HG02943 (cell line): ENCODE measurements around the gene EIF3I.

ENCODE experiments used
- ATAC-seq: cut with Tn5 transposase; IDR thresholded peaks from one replicate; pipeline ENCODE4 v1.9.1; 2021; ENCODE audit warnings: mild to moderate bottlenecking, low read depth, moderate library complexity; ENCODE audit not compliant: unreplicated experiment

EIF3I gene

GRCh38 chr1:32197837-32198236 lies 24.4 kb upstream of the EIF3I start:
- ATAC-seq, result no peak

- ATAC-seq, result no peak
These were observed 23.8 kb upstream of the EIF3I start for GRCh38 chr1:32198237-32199042.

GRCh38 chr1:32199043-32199716 lies 23.0 kb upstream of the EIF3I start:
- no peak for ATAC-seq

- ATAC-seq, result no peak
These were observed 22.5 kb upstream of the EIF3I start for GRCh38 chr1:32199717-32200072.

- ATAC-seq, result no peak
These were observed 21.8 kb upstream of the EIF3I start, which contains the start of gene CCDC28B for GRCh38 chr1:32200226-32201010. TSS of gene CCDC28B (plus strand) at chr1:32200595. CDS start at chr1:32201936, 1,341 bp downstream.

- no peak for ATAC-seq
These were observed 21.0 kb upstream of the EIF3I start for GRCh38 chr1:32201011-32201855.

- ATAC-seq, result no peak
These were observed 17.3 kb upstream of the EIF3I start for GRCh38 chr1:32204943-32205361.

- no peak for ATAC-seq
These were observed 16.5 kb upstream of the EIF3I start, which contains the start of gene IQCC for GRCh38 chr1:32205401-32206370. TSS of gene IQCC (plus strand) at chr1:32205671. CDS start at chr1:32205682, 11 bp downstream.

GRCh38 chr1:32208469-32208868 lies 13.7 kb upstream of the EIF3I start:
- no peak for ATAC-seq

GRCh38 chr1:32208891-32209328 lies 13.3 kb upstream of the EIF3I start, which contains the start of gene DCDC2B:
TSS of gene DCDC2B (plus strand) at chr1:32209089. CDS start at chr1:32209094, 5 bp downstream.
- no peak for ATAC-seq

GRCh38 chr1:32215629-32216480 lies 6.4 kb upstream of the EIF3I start:
- no peak for ATAC-seq

- ATAC-seq, result no peak
These were observed 5.6 kb upstream of the EIF3I start for GRCh38 chr1:32216566-32216965.

- no peak for ATAC-seq
These were observed 3.2 kb upstream of the EIF3I start for GRCh38 chr1:32219022-32219421.

GRCh38 chr1:32220746-32221580 lies 1.2 kb upstream of the EIF3I start:
- no peak for ATAC-seq

GRCh38 chr1:32221581-32221979 lies 627 bp upstream of the EIF3I start:
- no peak for ATAC-seq

GRCh38 chr1:32223683-32224082 lies 1.5 kb downstream of the EIF3I start:
- ATAC-seq, result no peak

- no peak for ATAC-seq
These were observed 2.1 kb downstream of the EIF3I start for GRCh38 chr1:32224285-32224684.
